ENCODE results near the gene TBX1.
A peak's percentile ranks its signal among the peaks of the same experiment; 100 is the strongest.

Gene TBX1

DNA sequence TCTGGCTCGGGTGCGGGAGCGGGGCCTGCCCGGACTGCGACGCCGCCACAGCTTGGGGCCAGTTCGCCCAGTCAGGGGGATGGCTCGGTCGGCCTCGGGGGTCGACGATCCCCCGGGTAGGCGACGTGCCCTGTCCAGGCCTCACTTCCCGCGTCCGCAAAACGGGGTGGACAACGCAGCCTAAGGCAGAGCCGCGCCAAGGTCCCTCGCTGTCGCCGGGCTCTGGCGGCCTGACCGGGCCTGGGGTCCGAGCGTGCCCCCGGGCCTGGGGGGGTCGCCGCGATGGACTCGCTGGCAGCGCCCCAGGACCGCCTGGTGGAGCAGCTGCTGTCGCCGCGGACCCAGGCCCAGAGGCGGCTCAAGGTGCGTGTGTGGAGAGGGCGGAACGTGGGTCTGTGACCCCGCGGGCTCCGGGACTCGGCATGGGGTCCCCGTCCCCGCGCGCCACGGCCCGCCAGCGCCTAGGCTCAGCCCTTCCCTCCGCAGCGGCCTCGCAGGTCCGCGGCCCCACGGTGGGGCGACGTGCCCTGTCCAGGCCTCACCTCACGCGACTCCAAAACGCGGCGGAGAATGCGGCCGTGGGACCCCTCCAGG lies 42.0 kb upstream of the TBX1 start:
- H3K9ac ChIP-seq (ENCODE audit: low read depth, low read length) = peak overlapping the region; percentile 77
- TF ChIP-seq CTCF (IDR thresholded peaks at IDR 0.05; ENCODE audit: borderline replicate concordance, extremely low read depth, low read length, poor library complexity, severe bottlenecking) (no peak), EZH2 (IDR thresholded peaks at IDR 0.05; ENCODE audit: borderline replicate concordance, low read depth, low read length, severe bottlenecking) (no peak)
- no peaks in the 10 kb centered on the region for H3K9me3 ChIP-seq (ENCODE audit: insufficient read depth, low read length, severe bottlenecking)
- no peaks in the 10 kb centered on the region for H3K79me2 ChIP-seq (ENCODE audit: insufficient read depth, low read length)
- H3K27ac ChIP-seq (ENCODE audit: low read length) = peak overlapping the region; percentile 77
- H4K20me1 ChIP-seq (ENCODE audit: insufficient read depth, low read length) = no peaks in the 10 kb centered on the region; the same call in 1 of the 2 replicates
- H3K4me3 ChIP-seq (ENCODE audit: low read depth in 1 of 2, low read length in 2 of 2) = peak overlapping the region; percentile 11 to 70; a peak in 3 of 4 replicates
- H3K4me2 ChIP-seq (ENCODE audit: insufficient read depth, low read length) = peak overlapping the region; percentile 97
- DNase-seq = no peak
- no peaks in the 10 kb centered on the region for H3K36me3 ChIP-seq (ENCODE audit: insufficient read depth, low read length)
- peak overlapping the region; percentile 98 for H2AFZ ChIP-seq (ENCODE audit: low read depth, low read length)
- no peaks in the 10 kb centered on the region for H3K27me3 ChIP-seq (ENCODE audit: insufficient read depth, low read length, poor library complexity)
- H3K4me1 ChIP-seq (ENCODE audit: insufficient read depth, low read length) = peaks cover 19% of the 10 kb centered on the region
- 0 out of 3 replicates have a peak, but pooled peaks have one; percentile 1 for ATAC-seq (ENCODE audit: insufficient read depth, low read depth)

DNA sequence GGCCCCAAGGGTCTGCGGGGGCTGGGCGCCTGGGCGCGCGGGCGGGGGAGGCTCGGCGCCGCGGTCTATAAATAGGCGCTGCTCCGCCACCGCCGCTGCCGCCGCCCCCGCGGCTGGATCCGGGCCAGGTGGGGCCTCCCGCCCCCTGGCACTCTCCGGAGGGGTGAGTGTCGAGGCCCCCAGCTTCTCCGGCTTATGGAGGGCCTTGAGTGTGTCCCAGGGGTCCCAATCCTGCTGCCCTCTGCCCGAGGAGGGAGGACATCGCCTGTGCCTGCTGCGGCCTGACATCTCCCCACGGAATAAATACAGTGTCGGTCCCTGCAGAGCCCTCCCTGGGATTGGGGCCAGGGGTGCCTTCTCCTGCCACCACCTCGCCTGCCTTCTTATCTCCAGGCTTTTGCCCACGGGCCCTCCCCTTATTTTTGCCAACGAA lies 41.5 kb upstream of the TBX1 start:
- DNase-seq (no peak), ATAC-seq (ENCODE audit: insufficient read depth, low read depth) (no peak)
- Histone ChIP-seq H2AFZ (ENCODE audit: low read depth, low read length) (no peak overlapping the region), H3K9ac (ENCODE audit: low read depth, low read length) (peak overlapping the region; percentile 77; the same call in 1 of the 2 replicates), H3K79me2 (ENCODE audit: insufficient read depth, low read length) (no peaks in the 10 kb centered on the region), H3K27me3 (ENCODE audit: insufficient read depth, low read length, poor library complexity) (no peaks in the 10 kb centered on the region), H3K27ac (ENCODE audit: low read length) (no peak overlapping the region), H3K9me3 (ENCODE audit: insufficient read depth, low read length, severe bottlenecking) (no peaks in the 10 kb centered on the region), H4K20me1 (ENCODE audit: insufficient read depth, low read length) (no peaks in the 10 kb centered on the region), H3K4me3 (ENCODE audit: low read depth in 1 of 2, low read length in 2 of 2) (peak overlapping the region in 1 of 2 experiments; percentile 70; a peak in 1 of 4 replicates), H3K36me3 (ENCODE audit: insufficient read depth, low read length) (no peaks in the 10 kb centered on the region), H3K4me2 (ENCODE audit: insufficient read depth, low read length) (peak overlapping the region; percentile 97), H3K4me1 (ENCODE audit: insufficient read depth, low read length) (peaks cover 19% of the 10 kb centered on the region)
- TF ChIP-seq EZH2 (IDR thresholded peaks at IDR 0.05; ENCODE audit: borderline replicate concordance, low read depth, low read length, severe bottlenecking) (no peak), CTCF (IDR thresholded peaks at IDR 0.05; ENCODE audit: borderline replicate concordance, extremely low read depth, low read length, poor library complexity, severe bottlenecking) (no peak)

DNA sequence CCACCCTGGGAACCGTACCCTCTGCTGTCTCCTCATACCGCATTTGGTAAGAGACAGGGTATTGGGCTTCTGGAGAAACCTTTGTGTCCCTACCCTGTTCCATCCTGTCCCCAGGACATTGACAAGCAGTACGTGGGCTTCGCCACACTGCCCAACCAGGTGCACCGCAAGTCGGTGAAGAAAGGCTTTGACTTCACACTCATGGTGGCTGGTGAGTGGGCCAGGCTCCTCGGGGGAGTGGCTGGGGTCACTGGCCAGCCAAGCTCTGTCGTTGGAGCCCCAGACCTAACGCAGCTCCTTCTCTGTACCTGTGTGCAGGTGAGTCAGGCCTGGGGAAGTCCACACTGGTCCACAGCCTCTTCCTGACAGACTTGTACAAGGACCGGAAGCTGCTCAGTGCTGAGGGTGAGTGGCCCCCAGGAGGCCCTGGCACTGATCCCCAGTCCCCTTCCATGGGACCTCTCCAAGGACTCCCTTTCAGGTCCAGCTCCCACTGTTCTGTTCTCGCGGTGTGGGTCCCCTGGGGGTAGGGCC lies 41.0 kb upstream of the TBX1 start:
- DNase-seq (no peak), ATAC-seq (ENCODE audit: insufficient read depth, low read depth) (no peak)
- H3K4me3 ChIP-seq (ENCODE audit: low read depth in 1 of 2, low read length in 2 of 2) = no peak overlapping the region
- no peak for TF ChIP-seq CTCF (IDR thresholded peaks at IDR 0.05; ENCODE audit: borderline replicate concordance, extremely low read depth, low read length, poor library complexity, severe bottlenecking)
- TF ChIP-seq EZH2 (IDR thresholded peaks at IDR 0.05; ENCODE audit: borderline replicate concordance, low read depth, low read length, severe bottlenecking) = no peak
- no peaks in the 10 kb centered on the region for H3K9me3 ChIP-seq (ENCODE audit: insufficient read depth, low read length, severe bottlenecking)
- H3K4me1 ChIP-seq (ENCODE audit: insufficient read depth, low read length) = peaks cover 19% of the 10 kb centered on the region
- H3K79me2 ChIP-seq (ENCODE audit: insufficient read depth, low read length) = no peaks in the 10 kb centered on the region
- no peak overlapping the region for H3K4me2 ChIP-seq (ENCODE audit: insufficient read depth, low read length)
- H3K27me3 ChIP-seq (ENCODE audit: insufficient read depth, low read length, poor library complexity) = no peaks in the 10 kb centered on the region
- no peaks in the 10 kb centered on the region for H4K20me1 ChIP-seq (ENCODE audit: insufficient read depth, low read length)
- no peak overlapping the region for H3K27ac ChIP-seq (ENCODE audit: low read length)
- H3K36me3 ChIP-seq (ENCODE audit: insufficient read depth, low read length) = no peaks in the 10 kb centered on the region
- H2AFZ ChIP-seq (ENCODE audit: low read depth, low read length) = no peak overlapping the region
- no peak overlapping the region for H3K9ac ChIP-seq (ENCODE audit: low read depth, low read length)

Data from DND-41 (cell line).